T-helper 2 cell treated with Interferon-gamma antibody and Interleukin-4, amounts not matched to agents 5 μg/mL and 100 μg/mL, for 36 hours (primary cell): Measurements from ENCODE around the gene CDH15.
"Not testable (repeated sequence)": the region's sequence is repeated elsewhere in the genome, so short reads cannot be mapped to it uniquely, and the experiment has no call there.

Source experiments
- DNase-seq: peaks from one replicate; pipeline ENCODE4 v3.0.0; 2021; ENCODE audit warnings: low spot score
- H3K27ac Mint-ChIP-seq: one replicate; pipeline ENCODE4 v1.8.0; 2021; ENCODE audit warnings: mild to moderate bottlenecking, mixed read lengths
- H3K27me3 Mint-ChIP-seq: one replicate; pipeline ENCODE4 v1.8.0; 2021; ENCODE audit warnings: low read depth, mixed read lengths
- H3K36me3 Mint-ChIP-seq: one replicate; pipeline ENCODE4 v1.8.0; 2021; ENCODE audit warnings: low read depth, mixed read lengths
- H3K4me1 Mint-ChIP-seq: one replicate; pipeline ENCODE4 v1.8.0; 2021; ENCODE audit warnings: low read depth, mixed read lengths
- H3K4me3 Mint-ChIP-seq: one replicate; pipeline ENCODE4 v1.8.0; 2022; ENCODE audit warnings: mild to moderate bottlenecking, moderate library complexity, mixed read lengths
- H3K9me3 Mint-ChIP-seq: one replicate; pipeline ENCODE4 v1.8.0; 2021; ENCODE audit warnings: mixed read lengths

The CDH15 gene

GRCh38 chr16:89242795-89243200 is 71.2 kb downstream of the CDH15 start:
- peak overlapping the region; percentile 15 for H3K4me3 Mint-ChIP-seq

DNA sequence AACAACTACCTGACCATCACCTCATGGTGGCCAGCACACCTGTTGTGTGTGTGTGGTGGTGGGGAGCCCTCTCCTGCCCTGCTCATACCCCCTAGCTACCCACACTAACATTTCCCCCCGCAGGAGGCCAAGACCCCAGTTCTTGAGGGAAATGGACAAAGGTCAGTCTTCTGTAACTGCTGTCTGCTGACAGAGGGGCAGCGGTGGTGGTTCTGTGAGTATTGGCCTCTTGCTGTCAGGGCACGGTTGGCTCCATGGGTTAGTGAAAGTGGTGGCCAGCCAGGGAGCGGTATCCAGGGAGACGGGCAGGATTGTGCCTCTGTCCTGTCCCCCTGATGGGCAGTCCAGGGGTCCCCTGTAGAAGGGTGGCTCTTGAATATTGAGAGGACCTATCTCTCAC is 72.1 kb downstream of the CDH15 start:
- H3K36me3 Mint-ChIP-seq: no peaks in the 10 kb centered on the region
- H3K27ac Mint-ChIP-seq: no peak overlapping the region

More at GRCh38 chr16:89242795-89243200, 71.2 kb downstream of the CDH15 start:
- H3K4me1 Mint-ChIP-seq: peaks cover 6% of the 10 kb centered on the region
- H3K27ac Mint-ChIP-seq: peak overlapping the region; percentile 57
- H3K27me3 Mint-ChIP-seq: no peaks in the 10 kb centered on the region
- H3K36me3 Mint-ChIP-seq: no peaks in the 10 kb centered on the region
- no peak for DNase-seq
- H3K9me3 Mint-ChIP-seq: no peaks in the 10 kb centered on the region

DNA sequence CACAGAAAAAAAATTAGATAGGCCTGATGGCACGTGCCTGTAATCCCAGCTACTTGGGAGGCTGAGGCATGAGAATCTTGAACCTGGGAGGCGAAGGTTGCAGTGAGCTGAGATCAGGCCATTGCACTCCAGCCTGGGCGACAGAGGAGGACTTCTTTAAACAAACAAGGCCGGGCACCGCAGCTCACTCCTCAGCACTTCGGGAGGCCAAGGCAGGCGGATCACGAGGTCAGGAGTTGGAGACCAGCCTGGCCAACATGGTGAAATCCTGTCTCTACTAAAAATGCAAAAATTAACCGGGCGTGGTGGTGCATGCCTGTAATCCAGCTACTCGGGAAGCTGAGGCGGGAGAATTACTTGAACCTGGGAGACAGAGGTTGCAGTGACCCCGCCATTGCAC is 72.7 kb downstream of the CDH15 start:
- not testable (repeated sequence) for DNase-seq, H3K27me3 Mint-ChIP-seq, H3K9me3 Mint-ChIP-seq, H3K4me3 Mint-ChIP-seq, H3K36me3 Mint-ChIP-seq, H3K4me1 Mint-ChIP-seq, H3K27ac Mint-ChIP-seq

More for the DNA sequence above, 72.1 kb downstream of the CDH15 start:
- Mint-ChIP-seq H3K27me3 (no peaks in the 10 kb centered on the region), H3K4me1 (peaks cover 6% of the 10 kb centered on the region), H3K9me3 (no peaks in the 10 kb centered on the region), H3K4me3 (no peak overlapping the region)
- no peak for DNase-seq

DNA sequence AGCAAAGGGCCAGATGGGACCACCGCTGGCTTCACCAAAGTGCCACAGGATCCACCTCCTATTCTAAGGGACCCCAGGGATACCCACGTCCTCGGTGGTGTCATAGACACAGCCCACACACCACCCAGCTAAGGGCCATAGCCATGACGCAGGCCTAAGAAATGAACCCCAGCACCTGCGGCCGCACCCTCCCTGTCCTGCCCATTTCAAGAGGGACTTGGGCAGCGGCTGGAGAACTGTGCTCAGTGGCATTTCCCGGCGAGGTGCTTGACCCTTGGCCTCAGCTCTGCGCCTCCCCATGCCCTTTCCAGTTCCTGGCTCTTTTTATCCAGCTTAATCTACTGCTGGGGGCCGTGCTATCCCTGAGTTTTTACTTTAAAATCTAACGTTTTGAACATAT is 73.2 kb downstream of the CDH15 start:
- H3K4me3 Mint-ChIP-seq: no peak overlapping the region

More for the DNA sequence above, 73.2 kb downstream of the CDH15 start:
- Mint-ChIP-seq H3K9me3 (peaks cover under 1% of the 10 kb centered on the region), H3K27ac (no peak overlapping the region), H3K36me3 (no peaks in the 10 kb centered on the region), H3K4me1 (peaks cover 6% of the 10 kb centered on the region), H3K27me3 (no peaks in the 10 kb centered on the region)
- DNase-seq: no peak
